ENCODE measurements around the gene SERPINB5. TPM values are rescaled to one million over a fixed set of nuclear protein-coding genes. Genes with fewer than 3 reads are reported as not detected.

SERPINB5 gene
- total RNA-seq, 2 donors from 2014 or later = not detected

GRCh38 chr18:63479826-63480225, 3.1 kb downstream of the SERPINB5 start:
- H3K4me1 Mint-ChIP-seq (ENCODE audit: low read depth) = no peaks in the 10 kb centered on the region
- DNase-seq (no peak), ATAC-seq (replicated peaks in 1 of 2) (no peak)
- peaks cover 24% of the 10 kb centered on the region for H3K27me3 Mint-ChIP-seq (ENCODE audit: low read depth)
- H3K27ac Mint-ChIP-seq = no peak overlapping the region
- no peaks in the 10 kb centered on the region for H3K36me3 Mint-ChIP-seq (ENCODE audit: insufficient read depth in 2 of 2)
- H3K9me3 Mint-ChIP-seq = no peaks in the 10 kb centered on the region
- no peak overlapping the region for H3K4me3 Mint-ChIP-seq

DNA sequence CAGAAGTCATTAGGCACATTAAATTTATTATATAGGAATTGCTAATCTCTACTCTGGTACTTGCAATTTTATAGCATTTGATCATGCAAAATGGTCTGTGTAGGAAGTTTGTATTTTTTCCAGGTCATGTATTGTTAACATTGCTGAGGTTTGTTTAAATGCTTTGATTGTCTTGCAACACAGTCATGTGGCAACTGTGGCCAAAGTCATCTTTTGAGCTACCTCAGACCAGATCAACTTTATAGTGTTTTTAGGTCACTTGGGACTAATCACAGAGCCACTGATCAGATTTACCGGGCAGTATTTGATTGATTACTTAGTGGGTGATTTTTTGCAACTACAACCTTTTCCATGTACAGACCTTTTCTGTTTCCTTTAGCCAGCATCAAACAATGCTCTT, 3.7 kb downstream of the SERPINB5 start:
- Mint-ChIP-seq H3K4me1 (ENCODE audit: low read depth) (no peaks in the 10 kb centered on the region), H3K4me3 (no peak overlapping the region), H3K27me3 (ENCODE audit: low read depth) (peaks cover 19% of the 10 kb centered on the region), H3K9me3 (no peaks in the 10 kb centered on the region), H3K36me3 (ENCODE audit: insufficient read depth in 2 of 2) (no peaks in the 10 kb centered on the region), H3K27ac (no peak overlapping the region)
- DNase-seq (no peak), ATAC-seq (replicated peaks in 1 of 2) (no peak)

- ATAC-seq (replicated peaks in 1 of 2) = no peak
- Mint-ChIP-seq H3K36me3 (ENCODE audit: insufficient read depth in 2 of 2) (no peaks in the 10 kb centered on the region), H3K27ac (no peak overlapping the region), H3K4me1 (ENCODE audit: low read depth) (no peaks in the 10 kb centered on the region), H3K27me3 (ENCODE audit: low read depth) (peaks cover 16% of the 10 kb centered on the region), H3K4me3 (no peak overlapping the region), H3K9me3 (no peaks in the 10 kb centered on the region)
- no peak for DNase-seq
Observed at GRCh38 chr18:63480915-63481314, 4.2 kb downstream of the SERPINB5 start.

GRCh38 chr18:63487676-63488075, 10.9 kb downstream of the SERPINB5 start:
- DNase-seq (no peak), ATAC-seq (replicated peaks in 1 of 2) (no peak)
- Mint-ChIP-seq H3K36me3 (ENCODE audit: insufficient read depth in 2 of 2) (no peaks in the 10 kb centered on the region), H3K27ac (no peak overlapping the region), H3K4me1 (ENCODE audit: low read depth) (no peaks in the 10 kb centered on the region), H3K27me3 (ENCODE audit: low read depth) (peaks cover 13% of the 10 kb centered on the region), H3K9me3 (no peaks in the 10 kb centered on the region), H3K4me3 (no peak overlapping the region)

- Mint-ChIP-seq H3K4me3 (no peak overlapping the region), H3K27ac (no peak overlapping the region), H3K9me3 (no peaks in the 10 kb centered on the region), H3K4me1 (ENCODE audit: low read depth) (no peaks in the 10 kb centered on the region), H3K27me3 (ENCODE audit: low read depth) (peaks cover 15% of the 10 kb centered on the region), H3K36me3 (ENCODE audit: insufficient read depth in 2 of 2) (no peaks in the 10 kb centered on the region)
- DNase-seq = no peak
- no peak for ATAC-seq (replicated peaks in 1 of 2)
Observed at GRCh38 chr18:63488160-63488559, 11.4 kb downstream of the SERPINB5 start.

GRCh38 chr18:63492851-63493250, 16.1 kb downstream of the SERPINB5 start:
- Mint-ChIP-seq H3K4me3 (no peak overlapping the region), H3K27ac (no peak overlapping the region), H3K36me3 (ENCODE audit: insufficient read depth in 2 of 2) (no peaks in the 10 kb centered on the region), H3K27me3 (ENCODE audit: low read depth) (peaks cover 7% of the 10 kb centered on the region), H3K4me1 (ENCODE audit: low read depth) (no peaks in the 10 kb centered on the region), H3K9me3 (no peaks in the 10 kb centered on the region)
- no peak for ATAC-seq (replicated peaks in 1 of 2)
- DNase-seq = no peak

DNA sequence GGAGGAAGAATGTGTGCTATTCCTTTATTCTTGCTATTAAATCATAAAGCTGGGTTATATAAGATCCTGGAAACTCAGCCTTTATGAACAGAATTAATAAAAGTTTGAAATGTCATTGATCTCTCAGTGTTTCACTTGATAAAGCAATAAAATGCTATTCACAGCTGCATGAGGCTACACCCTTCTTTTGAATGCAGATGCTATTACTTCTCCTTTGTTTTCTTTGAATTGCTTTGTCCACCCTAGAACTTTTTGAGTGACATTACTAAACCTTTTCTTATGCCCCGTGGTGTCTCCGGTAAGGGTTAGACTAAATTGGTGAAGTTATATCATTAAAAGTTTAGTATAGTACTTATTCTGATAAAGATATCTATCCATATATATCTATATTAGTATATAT, 18.9 kb downstream of the SERPINB5 start:
- DNase-seq (no peak), ATAC-seq (replicated peaks in 1 of 2) (no peak)
- H3K4me3 Mint-ChIP-seq = no peak overlapping the region
- H3K27ac Mint-ChIP-seq = no peak overlapping the region
- no peaks in the 10 kb centered on the region for H3K9me3 Mint-ChIP-seq
- no peaks in the 10 kb centered on the region for H3K4me1 Mint-ChIP-seq (ENCODE audit: low read depth)
- peaks cover 7% of the 10 kb centered on the region for H3K27me3 Mint-ChIP-seq (ENCODE audit: low read depth)
- no peaks in the 10 kb centered on the region for H3K36me3 Mint-ChIP-seq (ENCODE audit: insufficient read depth in 2 of 2)

DNA sequence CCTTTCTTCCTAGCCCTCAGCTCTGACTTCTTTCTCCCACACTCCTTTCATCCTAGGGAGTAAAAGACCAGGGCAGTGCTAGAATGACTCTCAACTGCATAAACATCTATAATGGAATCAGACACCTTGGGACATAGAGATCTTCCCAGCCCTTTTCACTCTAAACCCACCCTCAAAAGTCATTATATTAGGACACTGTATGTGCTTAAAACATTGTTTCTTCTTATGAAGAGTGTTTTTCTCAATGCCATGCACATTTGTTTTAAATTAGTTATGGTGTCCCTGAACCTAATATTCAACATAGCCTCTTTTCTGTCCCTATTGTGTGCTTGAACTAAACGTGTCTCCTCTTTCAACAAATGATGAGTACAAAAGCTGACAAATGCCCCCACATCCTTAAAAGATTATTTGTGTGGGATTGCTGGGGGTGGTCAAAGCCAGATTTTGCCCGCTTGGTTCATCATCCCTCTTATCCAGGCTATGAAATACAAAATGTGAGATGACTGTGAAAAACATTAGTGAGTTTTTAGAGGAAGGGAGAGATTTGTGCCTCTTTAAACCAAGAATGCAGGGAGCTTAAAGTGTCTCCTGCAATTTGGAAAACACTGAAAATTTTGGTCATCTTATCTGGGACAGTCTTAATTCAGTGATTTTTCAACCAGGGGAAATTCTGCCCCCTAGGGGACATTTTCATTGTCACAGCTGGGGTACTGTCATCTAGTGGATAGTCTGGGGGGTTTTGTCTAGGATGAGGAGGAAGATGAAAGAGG, 29.0 kb downstream of the SERPINB5 start:
- peak; percentile 33 to 51 for ATAC-seq (replicated peaks in 1 of 2)
- DNase-seq = peak; percentile 16 to 43

GRCh38 chr18:63506336-63506646, 29.5 kb downstream of the SERPINB5 start:
- DNase-seq = no peak
- H3K27me3 Mint-ChIP-seq (ENCODE audit: low read depth) = peaks cover 18% of the 10 kb centered on the region
- H3K36me3 Mint-ChIP-seq (ENCODE audit: insufficient read depth in 2 of 2) = no peaks in the 10 kb centered on the region

More for the DNA sequence above, 29.0 kb downstream of the SERPINB5 start:
- no peaks in the 10 kb centered on the region for H3K9me3 Mint-ChIP-seq
- no peaks in the 10 kb centered on the region for H3K4me1 Mint-ChIP-seq (ENCODE audit: low read depth)
- no peaks in the 10 kb centered on the region for H3K36me3 Mint-ChIP-seq (ENCODE audit: insufficient read depth in 2 of 2)
- peaks cover 18% of the 10 kb centered on the region for H3K27me3 Mint-ChIP-seq (ENCODE audit: low read depth)
- no peak overlapping the region for H3K4me3 Mint-ChIP-seq
- H3K27ac Mint-ChIP-seq = no peak overlapping the region

DNA sequence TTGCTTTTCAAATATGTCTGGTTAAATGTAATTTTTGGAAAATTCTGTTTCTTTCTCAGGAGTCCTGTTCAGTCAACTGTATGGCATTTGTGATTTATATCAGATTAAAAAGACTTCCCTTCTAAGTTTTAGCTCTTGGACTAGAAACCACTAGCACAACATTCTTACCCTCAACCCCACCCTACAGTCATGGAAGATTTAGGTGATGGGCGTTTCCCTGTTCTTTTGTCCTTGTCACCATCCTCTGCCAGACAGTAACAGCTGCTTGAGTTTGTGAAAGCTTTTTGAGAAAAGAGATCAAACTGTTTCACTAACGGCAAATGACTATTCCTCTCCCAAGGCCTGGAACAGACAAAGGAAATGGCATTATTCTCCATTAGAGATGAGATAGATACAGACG, 31.8 kb downstream of the SERPINB5 start:
- Mint-ChIP-seq H3K27me3 (ENCODE audit: low read depth) (peaks cover 18% of the 10 kb centered on the region), H3K36me3 (ENCODE audit: insufficient read depth in 2 of 2) (no peaks in the 10 kb centered on the region), H3K9me3 (no peaks in the 10 kb centered on the region), H3K4me3 (no peak overlapping the region), H3K27ac (no peak overlapping the region), H3K4me1 (ENCODE audit: low read depth) (no peaks in the 10 kb centered on the region)
- ATAC-seq (replicated peaks in 1 of 2) = no peak
- no peak for DNase-seq

More at GRCh38 chr18:63506336-63506646, 29.5 kb downstream of the SERPINB5 start:
- no peaks in the 10 kb centered on the region for H3K9me3 Mint-ChIP-seq
- H3K27ac Mint-ChIP-seq = no peak overlapping the region
- no peaks in the 10 kb centered on the region for H3K4me1 Mint-ChIP-seq (ENCODE audit: low read depth)
- no peak overlapping the region for H3K4me3 Mint-ChIP-seq
- ATAC-seq (replicated peaks in 1 of 2) = no peak

GRCh38 chr18:63511285-63511684, 34.5 kb downstream of the SERPINB5 start:
- H3K4me3 Mint-ChIP-seq = no peak overlapping the region
- H3K36me3 Mint-ChIP-seq (ENCODE audit: insufficient read depth in 2 of 2) = no peaks in the 10 kb centered on the region
- ATAC-seq (replicated peaks in 1 of 2) (no peak), DNase-seq (no peak)
- no peak overlapping the region for H3K27ac Mint-ChIP-seq
- no peaks in the 10 kb centered on the region for H3K9me3 Mint-ChIP-seq
- H3K27me3 Mint-ChIP-seq (ENCODE audit: low read depth) = peaks cover 9% of the 10 kb centered on the region
- H3K4me1 Mint-ChIP-seq (ENCODE audit: low read depth) = no peaks in the 10 kb centered on the region

DNA sequence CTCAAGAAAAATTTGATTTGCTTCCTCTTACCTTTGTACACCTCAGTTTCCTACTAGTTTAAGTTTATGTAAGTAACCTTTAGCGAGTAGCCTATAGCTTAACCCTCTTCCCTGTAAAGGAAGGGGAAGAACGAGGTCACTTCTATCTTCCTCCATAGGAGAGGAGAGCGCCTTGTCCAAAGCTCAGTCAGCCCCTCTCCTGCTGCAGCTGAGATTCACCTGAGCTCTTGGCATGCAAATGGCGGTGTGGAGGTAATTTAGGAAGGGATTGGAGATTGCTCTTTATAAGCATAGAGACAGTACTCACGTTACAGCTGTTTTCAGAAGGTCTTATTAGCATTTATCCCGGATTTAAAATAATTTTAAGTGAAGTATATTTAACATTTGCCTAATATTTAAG, 37.6 kb downstream of the SERPINB5 start:
- no peak for ATAC-seq (replicated peaks in 1 of 2)
- Mint-ChIP-seq H3K27ac (no peak overlapping the region), H3K4me3 (no peak overlapping the region), H3K27me3 (ENCODE audit: low read depth) (peaks cover 7% of the 10 kb centered on the region), H3K4me1 (ENCODE audit: low read depth) (peaks cover 6% of the 10 kb centered on the region), H3K9me3 (no peaks in the 10 kb centered on the region), H3K36me3 (ENCODE audit: insufficient read depth in 2 of 2) (no peaks in the 10 kb centered on the region)
- no peak for DNase-seq

GRCh38 chr18:63514888-63515678, 38.3 kb downstream of the SERPINB5 start:
- DNase-seq (no peak), ATAC-seq (replicated peaks in 1 of 2) (no peak)
- Mint-ChIP-seq H3K27ac (no peak overlapping the region), H3K27me3 (ENCODE audit: low read depth) (peaks cover 7% of the 10 kb centered on the region), H3K36me3 (ENCODE audit: insufficient read depth in 2 of 2) (no peaks in the 10 kb centered on the region), H3K9me3 (no peaks in the 10 kb centered on the region), H3K4me1 (ENCODE audit: low read depth) (peaks cover 6% of the 10 kb centered on the region), H3K4me3 (no peak overlapping the region)
